SK-N-MC (cell line): ENCODE measurements around the gene DNAJB6.

Experiments
- DNase-seq: peaks from one replicate; pipeline ENCODE4 v3.0.0-alpha.2; 2011; ENCODE audit warnings: low read depth, low spot score
- H3K27ac ChIP-seq: fragments of 200-600 bp; sonication (generic); 2 replicates; pipeline ENCODE4 v1.5.1; 2016; ENCODE audit warnings: mixed run types
- H3K36me3 ChIP-seq: fragments of 200-600 bp; sonication (generic); 2 replicates; pipeline ENCODE4 v1.6.1; 2017; ENCODE audit warnings: antibody characterized with exemption, low read length, mixed read lengths; ENCODE audit not compliant: insufficient read depth
- H3K4me3 ChIP-seq: fragments of 200-600 bp; sonication (generic); 2 replicates; pipeline ENCODE4 v1.5.1; 2016
- H3K9ac ChIP-seq: fragments of 200-600 bp; sonication (generic); 2 replicates; pipeline ENCODE4 v1.8.0; 2017; ENCODE audit warnings: mixed run types, mixed read lengths; ENCODE audit not compliant: insufficient read length
- H3K9me3 ChIP-seq: fragments of 200-600 bp; sonication (generic); 2 replicates; pipeline ENCODE4 v1.6.1; 2017; ENCODE audit warnings: low read depth, mild to moderate bottlenecking, antibody characterized with exemption, low read length, moderate library complexity, mixed read lengths
- EZH2 ChIP-seq: fragments of 200-600 bp; sonication (generic); IDR thresholded peaks from one replicate; pipeline ENCODE4 v1.6.1; 2017; ENCODE audit warnings: antibody characterized with exemption
- FOXP2 ChIP-seq: optimal IDR thresholded peaks from 2 replicates; pipeline ENCODE3; 2011; ENCODE audit warnings: mild to moderate bottlenecking, moderate library complexity; ENCODE audit not compliant: insufficient read depth; ENCODE audit errors: extremely low read length, control extremely low read depth
- POLR2AphosphoS5 ChIP-seq: IDR thresholded peaks from 2 replicates; pipeline ENCODE4 v1.6.1; 2012; ENCODE audit warnings: mild to moderate bottlenecking, low read depth, low read length, borderline replicate concordance

The DNAJB6 gene

DNA sequence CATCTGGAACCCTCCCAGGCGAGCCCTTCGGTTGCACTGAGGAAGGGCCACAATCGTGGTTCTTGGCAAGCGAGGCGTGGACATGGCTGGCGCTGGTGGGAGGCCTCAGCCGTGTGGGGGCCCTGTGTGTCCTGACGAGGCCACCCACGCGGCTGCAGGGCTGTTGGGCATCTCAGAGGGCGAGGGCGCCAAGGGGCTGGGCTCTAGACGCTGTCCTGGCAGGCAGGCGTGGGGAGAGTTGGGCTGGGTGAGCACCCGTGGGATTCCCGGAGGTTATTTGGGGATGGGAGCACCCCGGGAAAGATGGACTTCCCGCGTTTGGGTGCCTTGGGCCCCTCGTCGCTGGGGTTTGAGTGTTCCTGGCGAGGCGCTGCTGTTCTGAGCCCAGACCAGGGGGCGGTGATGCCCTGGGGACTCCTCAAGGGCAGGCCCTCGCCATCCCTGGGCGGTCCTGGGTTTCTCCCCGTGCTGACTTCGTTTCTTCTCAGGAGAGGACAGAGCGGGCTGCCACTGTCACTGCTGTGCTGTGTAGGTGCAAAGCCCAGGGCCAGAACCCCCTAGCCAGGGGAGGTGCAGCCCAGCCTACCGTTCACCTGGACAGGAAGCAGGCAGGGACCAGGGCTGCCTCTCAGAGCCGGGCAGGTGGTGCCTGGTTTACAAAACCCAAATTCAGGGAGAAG is 87.2 kb downstream of the DNAJB6 start:
- no peak overlapping the region for H3K9ac ChIP-seq
- TF ChIP-seq EZH2 = no peak
- no peak for TF ChIP-seq FOXP2
- no peak for TF ChIP-seq POLR2AphosphoS5

DNA sequence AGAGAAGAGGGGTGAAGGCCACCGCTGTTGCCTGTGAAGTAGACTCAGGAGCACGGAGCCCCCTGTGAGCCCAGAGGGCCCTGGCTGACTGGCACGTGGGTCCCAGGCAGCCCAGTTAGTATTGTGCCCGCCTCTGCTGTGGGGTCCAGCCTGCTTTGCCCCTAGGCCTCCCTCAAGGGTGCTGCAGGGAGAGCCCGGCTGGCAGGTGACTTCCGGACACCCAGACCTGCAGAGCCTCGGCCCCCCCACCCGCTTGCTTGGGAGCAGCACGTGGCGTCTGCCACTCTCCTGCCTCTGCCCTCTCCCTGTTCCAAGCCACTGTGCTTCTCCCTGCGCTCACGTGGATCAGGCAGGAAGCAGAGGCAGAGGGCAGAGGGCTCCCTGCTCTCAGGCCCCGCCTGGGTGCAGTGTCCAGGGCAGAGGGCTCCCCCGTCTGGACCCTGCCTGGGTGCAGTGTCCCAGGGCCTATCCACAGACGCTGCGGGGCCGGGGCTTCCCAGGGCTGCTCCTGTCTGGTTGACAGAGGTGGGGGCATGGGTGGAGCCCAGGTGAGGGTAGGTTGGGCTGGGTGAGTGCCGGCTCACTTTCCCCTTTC is 88.4 kb downstream of the DNAJB6 start:
- Histone ChIP-seq H3K4me3 (no peak overlapping the region), H3K27ac (no peak overlapping the region), H3K9ac (no peak overlapping the region), H3K9me3 (no peaks in the 10 kb centered on the region), H3K36me3 (no peaks in the 10 kb centered on the region)
- TF ChIP-seq FOXP2 (no peak), POLR2AphosphoS5 (no peak), EZH2 (no peak)
- no peak for DNase-seq

More for the DNA sequence above, 87.2 kb downstream of the DNAJB6 start:
- no peak overlapping the region for H3K27ac ChIP-seq
- DNase-seq = no peak
- no peaks in the 10 kb centered on the region for H3K9me3 ChIP-seq
- no peaks in the 10 kb centered on the region for H3K36me3 ChIP-seq
- H3K4me3 ChIP-seq = no peak overlapping the region

DNA sequence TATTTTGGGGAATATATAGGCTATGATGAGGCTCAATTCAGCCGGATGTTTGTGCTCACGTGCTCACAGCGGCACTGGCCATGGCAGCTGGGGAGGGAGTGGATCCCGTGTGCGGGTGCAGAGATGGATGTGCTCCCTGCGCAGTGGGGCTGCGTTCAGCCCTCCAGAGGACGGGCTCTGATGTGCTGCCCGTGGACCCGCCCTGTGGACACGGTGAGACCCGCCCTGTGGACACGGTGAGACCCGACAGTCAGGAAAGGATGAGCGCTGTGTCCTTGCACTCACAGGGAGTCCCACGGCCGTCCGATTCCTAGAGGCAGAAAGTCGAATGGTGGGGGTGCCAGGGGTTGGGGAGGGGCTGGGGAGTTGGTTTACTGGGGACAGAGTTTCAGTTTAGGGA is 89.0 kb downstream of the DNAJB6 start:
- Histone ChIP-seq H3K9me3 (no peaks in the 10 kb centered on the region), H3K4me3 (no peak overlapping the region), H3K9ac (no peak overlapping the region), H3K36me3 (no peaks in the 10 kb centered on the region), H3K27ac (no peak overlapping the region)
- TF ChIP-seq POLR2AphosphoS5 (no peak), FOXP2 (no peak), EZH2 (no peak)
- no peak for DNase-seq

GRCh38 chr7:157426463-157427301 is 89.9 kb downstream of the DNAJB6 start:
- Histone ChIP-seq H3K9me3 (no peaks in the 10 kb centered on the region), H3K9ac (no peak overlapping the region), H3K36me3 (no peaks in the 10 kb centered on the region), H3K27ac (no peak overlapping the region), H3K4me3 (no peak overlapping the region)
- no peak for DNase-seq
- TF ChIP-seq EZH2 = no peak
- TF ChIP-seq FOXP2 = no peak
- TF ChIP-seq POLR2AphosphoS5 = no peak

DNA sequence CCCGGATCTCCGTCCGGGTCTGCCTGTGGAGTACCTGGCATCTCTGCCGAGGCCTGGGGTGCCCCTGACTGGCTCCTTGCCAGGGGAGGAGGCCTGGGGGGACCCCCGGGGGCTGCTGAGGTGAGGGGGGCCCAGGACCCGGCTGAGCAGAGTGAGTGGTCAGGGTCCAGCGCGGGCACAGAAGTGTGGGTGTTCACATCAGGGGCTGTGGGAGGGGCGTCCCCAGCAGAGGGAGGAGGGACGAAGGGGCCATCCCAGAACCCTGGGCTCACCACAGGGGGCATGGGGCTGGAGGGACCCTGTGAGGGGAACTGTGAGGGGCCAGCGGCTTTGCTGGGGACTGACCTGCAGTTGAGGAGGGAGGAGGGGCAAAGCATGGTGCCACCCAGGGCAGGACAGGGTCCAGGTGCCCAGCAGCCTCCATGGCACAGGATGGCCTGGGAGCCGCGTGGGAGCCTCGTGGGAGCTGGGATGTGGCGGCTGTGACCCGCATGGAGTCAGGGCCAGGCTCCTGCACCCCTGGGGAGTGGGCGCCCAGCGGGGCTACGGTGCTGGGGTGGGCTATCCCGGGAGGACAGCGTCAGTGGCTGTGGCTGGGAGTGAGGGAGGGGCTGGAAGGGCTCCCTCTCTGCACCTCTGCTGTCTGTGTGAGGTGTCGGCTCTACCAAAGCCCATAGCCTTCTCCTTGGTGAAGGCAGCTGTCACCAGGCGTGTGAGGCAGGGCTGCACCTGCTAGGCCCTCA is 91.2 kb downstream of the DNAJB6 start:
- Histone ChIP-seq H3K9me3 (no peaks in the 10 kb centered on the region), H3K27ac (no peak overlapping the region), H3K4me3 (no peak overlapping the region), H3K9ac (no peak overlapping the region), H3K36me3 (no peaks in the 10 kb centered on the region)
- DNase-seq = no peak
- TF ChIP-seq FOXP2 (no peak), POLR2AphosphoS5 (no peak), EZH2 (no peak)

GRCh38 chr7:157428554-157428945 is 91.7 kb downstream of the DNAJB6 start:
- H3K4me3 ChIP-seq = no peak overlapping the region
- H3K9ac ChIP-seq = no peak overlapping the region
- DNase-seq = no peak
- no peaks in the 10 kb centered on the region for H3K36me3 ChIP-seq
- no peak overlapping the region for H3K27ac ChIP-seq
- TF ChIP-seq EZH2 (no peak), FOXP2 (no peak), POLR2AphosphoS5 (no peak)
- H3K9me3 ChIP-seq = no peaks in the 10 kb centered on the region

GRCh38 chr7:157429001-157429679 is 92.3 kb downstream of the DNAJB6 start:
- no peak for DNase-seq
- H3K9ac ChIP-seq = no peak overlapping the region
- TF ChIP-seq FOXP2 (no peak), POLR2AphosphoS5 (no peak), EZH2 (no peak)
- H3K36me3 ChIP-seq = no peaks in the 10 kb centered on the region
- no peak overlapping the region for H3K4me3 ChIP-seq
- H3K9me3 ChIP-seq = no peaks in the 10 kb centered on the region
- H3K27ac ChIP-seq = no peak overlapping the region

GRCh38 chr7:157429680-157430224 is 92.9 kb downstream of the DNAJB6 start:
- H3K27ac ChIP-seq = no peak overlapping the region
- no peak overlapping the region for H3K9ac ChIP-seq
- DNase-seq = no peak
- H3K4me3 ChIP-seq = no peak overlapping the region
- no peaks in the 10 kb centered on the region for H3K36me3 ChIP-seq
- no peaks in the 10 kb centered on the region for H3K9me3 ChIP-seq
- TF ChIP-seq FOXP2 (no peak), EZH2 (no peak), POLR2AphosphoS5 (no peak)
